Subcutaneous adipose tissue (tissue), 4 donors: ENCODE measurements around the gene ADAMTS12. TPM values are rescaled to one million over a fixed set of nuclear protein-coding genes. Genes with fewer than 3 reads are reported as not detected.

ENCODE experiments used
- total RNA-seq, 4 donors: library from RNA; depleted of rRNA; stranded (reverse); fragments of >200 nt; gene quantifications; one replicate each; pipeline ENCODE4 v1.1.0, GENCODE V29; 2016
- TF ChIP-seq, protein P1 (sequence below): fragments of 450-650 bp; IDR thresholded peaks from one replicate; pipeline ENCODE4 v1.5.1; 2016; ENCODE audit warnings: low read depth, mild to moderate bottlenecking, control low read depth, antibody characterized with exemption, moderate library complexity

ADAMTS12 gene
- total RNA-seq, 4 donors from 2014 or later = 13.8 to 49.4 (median 20.2) TPM

DNA sequence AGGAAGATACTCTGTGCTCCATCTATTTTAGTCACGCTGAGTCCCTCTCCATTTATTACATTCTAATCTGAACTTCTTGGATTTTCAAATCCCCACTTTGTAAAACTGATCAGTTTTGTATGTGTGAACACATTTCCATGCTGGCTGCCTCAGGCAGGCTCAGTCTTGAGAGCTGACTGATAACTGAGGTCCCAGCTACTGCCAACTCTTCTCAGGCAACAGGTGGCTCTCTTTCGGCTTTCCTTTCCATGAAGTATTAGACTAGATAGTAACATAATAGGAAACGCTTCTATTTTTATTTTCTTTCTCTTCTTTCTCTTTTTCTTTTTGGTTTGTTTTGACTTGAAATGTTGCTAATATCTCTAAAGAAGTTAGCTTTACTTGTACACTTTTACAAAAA, 312.6 kb downstream of the ADAMTS12 start:
- TF ChIP-seq, protein P1, sequence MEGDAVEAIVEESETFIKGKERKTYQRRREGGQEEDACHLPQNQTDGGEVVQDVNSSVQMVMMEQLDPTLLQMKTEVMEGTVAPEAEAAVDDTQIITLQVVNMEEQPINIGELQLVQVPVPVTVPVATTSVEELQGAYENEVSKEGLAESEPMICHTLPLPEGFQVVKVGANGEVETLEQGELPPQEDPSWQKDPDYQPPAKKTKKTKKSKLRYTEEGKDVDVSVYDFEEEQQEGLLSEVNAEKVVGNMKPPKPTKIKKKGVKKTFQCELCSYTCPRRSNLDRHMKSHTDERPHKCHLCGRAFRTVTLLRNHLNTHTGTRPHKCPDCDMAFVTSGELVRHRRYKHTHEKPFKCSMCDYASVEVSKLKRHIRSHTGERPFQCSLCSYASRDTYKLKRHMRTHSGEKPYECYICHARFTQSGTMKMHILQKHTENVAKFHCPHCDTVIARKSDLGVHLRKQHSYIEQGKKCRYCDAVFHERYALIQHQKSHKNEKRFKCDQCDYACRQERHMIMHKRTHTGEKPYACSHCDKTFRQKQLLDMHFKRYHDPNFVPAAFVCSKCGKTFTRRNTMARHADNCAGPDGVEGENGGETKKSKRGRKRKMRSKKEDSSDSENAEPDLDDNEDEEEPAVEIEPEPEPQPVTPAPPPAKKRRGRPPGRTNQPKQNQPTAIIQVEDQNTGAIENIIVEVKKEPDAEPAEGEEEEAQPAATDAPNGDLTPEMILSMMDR = no peak

DNA sequence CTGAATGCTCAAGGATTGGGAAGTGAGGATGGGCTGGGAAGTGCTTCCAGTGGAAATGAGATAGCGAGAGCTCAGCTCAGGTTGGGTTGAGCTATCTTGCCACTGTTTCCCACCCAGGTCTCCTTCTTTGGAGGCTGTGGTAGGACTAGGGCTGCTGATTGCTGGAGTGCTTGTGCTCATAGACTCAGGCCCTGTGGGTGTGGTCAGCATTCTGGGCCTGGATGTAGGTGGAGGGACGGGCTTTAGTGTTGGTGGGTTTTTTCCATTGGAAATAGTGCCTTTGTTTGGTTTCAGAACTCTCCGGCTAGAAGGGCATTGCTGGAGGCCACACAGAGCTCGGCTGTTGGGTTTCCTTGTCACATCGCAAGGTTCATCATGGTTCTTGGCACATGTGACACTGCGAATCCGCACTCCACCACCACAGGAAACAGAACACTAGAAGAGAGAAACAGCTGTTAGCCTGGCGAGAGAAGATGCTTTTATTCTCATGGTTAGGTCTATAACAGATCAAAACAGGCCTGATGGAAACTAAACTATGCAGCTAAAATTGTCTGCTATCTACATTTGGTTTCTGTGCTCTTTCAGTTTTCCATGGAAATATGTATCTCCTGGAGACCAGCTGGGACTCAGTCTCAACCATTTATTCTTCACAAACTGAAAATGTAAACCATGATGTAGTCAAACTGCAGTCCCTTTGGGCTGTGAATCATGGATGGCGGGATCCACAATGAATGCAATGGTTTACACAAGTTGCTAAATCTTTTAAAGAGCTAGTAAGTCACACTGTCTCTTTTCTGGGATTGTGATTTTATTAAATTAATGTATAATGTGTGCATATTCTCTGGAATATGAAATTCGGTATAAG, 314.8 kb downstream of the ADAMTS12 start:
- TF ChIP-seq, protein P1 = no peak

DNA sequence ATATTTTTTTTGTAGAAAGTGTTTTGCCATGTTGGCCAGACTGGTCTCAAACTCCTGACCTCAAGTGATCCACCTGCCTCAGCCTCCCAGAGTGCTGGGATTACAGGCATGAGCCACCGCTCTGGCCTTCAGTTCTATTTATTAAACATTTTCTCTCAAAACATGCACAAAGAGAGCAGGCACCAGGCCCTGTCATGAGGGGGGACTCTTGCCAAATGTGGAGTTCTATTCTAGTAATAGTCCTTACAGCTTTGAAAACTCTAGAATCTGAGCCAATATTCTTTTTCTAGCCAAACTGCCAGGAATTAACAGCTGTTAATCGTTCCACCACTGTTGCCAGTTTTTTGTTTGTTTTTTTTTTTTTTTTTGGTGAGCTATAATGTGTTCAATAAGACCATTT, 326.5 kb downstream of the ADAMTS12 start:
- TF ChIP-seq, protein P1 = no peak

DNA sequence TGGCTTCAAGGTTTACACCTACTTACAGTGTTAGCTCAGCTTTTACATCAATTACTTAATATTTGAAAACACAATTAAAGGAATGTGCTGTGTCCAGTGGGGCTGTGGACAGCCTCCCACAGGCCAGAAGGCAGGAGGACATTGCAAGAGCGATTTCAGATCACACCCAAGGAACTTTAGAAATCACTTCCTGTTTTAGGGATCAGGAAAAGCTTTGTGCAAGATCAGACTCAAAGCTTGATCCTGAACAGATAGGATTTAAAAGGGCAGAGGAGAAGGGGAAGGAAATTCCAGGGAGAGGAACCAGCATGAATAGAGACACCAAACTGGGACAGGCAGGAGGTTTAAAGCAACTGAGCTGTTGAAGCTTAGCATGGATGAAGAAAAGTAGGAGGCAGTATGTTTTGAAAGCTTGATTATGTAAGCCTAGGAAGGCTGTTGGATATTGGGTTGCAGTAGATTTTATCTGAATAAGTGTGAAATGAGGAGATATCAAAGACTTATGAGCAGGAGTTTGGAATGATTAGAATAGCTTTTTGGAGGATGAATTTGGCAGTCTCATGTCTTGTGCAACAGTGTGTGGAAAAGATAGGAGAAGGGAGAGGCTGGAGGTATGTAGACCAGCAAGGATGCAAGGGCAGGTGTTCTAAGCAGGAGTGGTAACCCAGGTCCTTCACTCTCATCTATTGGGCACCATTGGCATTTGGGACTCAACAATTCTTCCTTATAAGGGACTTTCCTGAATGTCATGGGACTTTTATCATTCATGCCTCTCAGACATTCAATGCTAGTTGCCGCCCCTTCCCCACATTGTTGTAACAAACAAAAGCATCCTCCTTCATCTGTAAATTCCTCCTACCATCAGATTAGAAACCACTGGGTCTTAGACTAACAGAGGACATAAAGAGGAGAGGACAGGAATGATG, 327.5 kb downstream of the ADAMTS12 start:
- TF ChIP-seq, protein P1 = no peak

DNA sequence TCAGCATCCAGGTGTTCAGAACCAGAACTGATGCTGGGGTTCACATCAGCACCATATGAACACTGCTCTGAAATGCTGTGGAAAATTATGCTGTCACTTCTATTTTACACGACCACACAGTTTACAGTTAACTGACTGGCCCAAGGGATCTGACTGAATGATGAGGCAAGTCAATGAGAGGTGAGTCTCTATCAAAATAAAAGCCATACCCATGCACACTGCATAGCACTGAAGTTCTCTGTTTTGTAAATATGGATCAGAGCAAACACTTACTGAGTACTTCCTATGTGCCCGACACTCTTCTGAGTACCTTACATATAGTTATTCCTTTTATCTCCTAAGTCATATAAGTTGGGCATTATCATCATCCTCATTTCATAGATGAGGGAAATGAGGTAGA, 328.3 kb downstream of the ADAMTS12 start:
- TF ChIP-seq, protein P1 = no peak

DNA sequence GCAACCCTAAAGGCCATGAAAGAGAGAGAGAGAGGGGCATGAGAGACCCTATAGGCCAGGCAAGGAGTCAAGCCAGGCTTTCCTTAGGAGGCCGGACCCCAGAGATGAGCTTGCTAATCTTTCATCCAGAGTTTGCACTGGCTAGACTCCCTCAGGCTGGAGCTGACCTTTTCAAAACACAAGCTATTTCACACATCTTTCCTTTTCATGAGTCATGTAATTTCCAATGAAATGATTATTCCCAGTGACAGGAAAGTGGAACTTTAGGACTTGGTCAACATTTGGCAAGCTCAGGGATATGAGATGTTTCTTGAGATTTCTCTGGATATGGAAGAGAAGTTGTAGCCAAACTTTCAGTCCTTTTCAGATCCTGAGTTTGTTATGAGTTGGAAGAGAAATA, 333.3 kb downstream of the ADAMTS12 start:
- TF ChIP-seq, protein P1 = no peak

DNA sequence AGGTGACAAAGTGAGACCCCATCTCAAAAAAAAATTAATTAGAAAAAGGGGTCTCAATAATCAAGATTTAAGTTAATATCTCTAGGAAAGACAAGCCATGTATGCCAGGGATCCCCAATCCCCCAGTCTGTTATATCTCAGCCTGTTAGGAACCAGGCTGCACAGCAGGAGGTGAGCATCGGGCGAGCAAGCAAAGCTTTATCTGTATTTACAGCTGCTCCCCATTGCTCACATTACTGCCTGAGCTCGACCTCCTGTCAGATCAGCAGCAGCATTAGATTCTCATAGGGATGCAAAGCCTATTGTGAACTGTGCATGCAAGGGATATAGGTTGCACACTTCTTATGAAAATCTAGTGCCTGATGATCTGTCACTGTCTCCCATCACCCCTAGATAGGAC, 334.2 kb downstream of the ADAMTS12 start:
- TF ChIP-seq, protein P1 = no peak
